Activated CD8-positive, alpha-beta T cell treated with anti-CD3 and anti-CD28 coated beads for 36 hours (primary cell): ENCODE measurements around the gene GNAO1. TPM values are rescaled to one million over a fixed set of nuclear protein-coding genes. Genes with fewer than 3 reads are reported as not detected.
A peak's percentile ranks its signal among the peaks of the same experiment; 100 is the strongest.

ENCODE experiments used
- ATAC-seq: fragments of 200-7000 bp; cut with Tn5 transposase; one replicate; pipeline ENCODE4 v1.10.0; 2021; ENCODE audit warnings: mild to moderate bottlenecking, moderate library complexity
- CTCF ChIA-PET: fragments of 350-600 bp; sonication (Branson Sonifier 250); formaldehyde crosslinking; loops from one replicate; lab custom pipeline; 2021; ENCODE audit warnings: antibody characterized with exemption; lab: Charles Lee
- POLR2A ChIA-PET: fragments of 350-600 bp; sonication (Branson Sonifier 250); formaldehyde crosslinking; loops from one replicate; lab custom pipeline; 2021; ENCODE audit warnings: antibody characterized with exemption; lab: Charles Lee
- DNase-seq: peaks from one replicate; pipeline ENCODE4 v3.0.0-alpha.2; 2020
- H3K27ac Mint-ChIP-seq: one replicate; pipeline ENCODE4 v1.8.0; 2021; ENCODE audit warnings: mild to moderate bottlenecking, mixed read lengths
- H3K27me3 Mint-ChIP-seq: one replicate; pipeline ENCODE4 v1.8.0; 2021; ENCODE audit warnings: mixed read lengths
- H3K36me3 Mint-ChIP-seq: one replicate; pipeline ENCODE4 v1.8.0; 2021; ENCODE audit warnings: low read depth, mixed read lengths
- H3K4me1 Mint-ChIP-seq: one replicate; pipeline ENCODE4 v1.8.0; 2021; ENCODE audit warnings: low read depth, mixed read lengths
- H3K4me3 Mint-ChIP-seq: one replicate; pipeline ENCODE4 v1.8.0; 2021; ENCODE audit warnings: mild to moderate bottlenecking, moderate library complexity, mixed read lengths
- H3K9me3 Mint-ChIP-seq: one replicate; pipeline ENCODE4 v1.8.0; 2021; ENCODE audit warnings: mixed read lengths
- intact Hi-C: fragments of 100-400 bp; cut with micrococcal nuclease; formaldehyde crosslinking; loops from one replicate; pipeline ENCODE4 v1.10.0; 2022
- total RNA-seq, 2 experiments: library from RNA; stranded (reverse); gene quantifications; one replicate each; pipeline ENCODE4 v1.2.3, GENCODE V29; 2021
- TF ChIP-seq, protein P1 (sequence below): fragments of 200-600 bp; IDR thresholded peaks from one replicate; pipeline ENCODE4 v1.8.0; 2022; ENCODE audit warnings: antibody characterized with exemption, mild to moderate bottlenecking

Gene GNAO1
- total RNA-seq, 2 experiments from 2014 or later: 2.3 to 2.4 TPM

DNA sequence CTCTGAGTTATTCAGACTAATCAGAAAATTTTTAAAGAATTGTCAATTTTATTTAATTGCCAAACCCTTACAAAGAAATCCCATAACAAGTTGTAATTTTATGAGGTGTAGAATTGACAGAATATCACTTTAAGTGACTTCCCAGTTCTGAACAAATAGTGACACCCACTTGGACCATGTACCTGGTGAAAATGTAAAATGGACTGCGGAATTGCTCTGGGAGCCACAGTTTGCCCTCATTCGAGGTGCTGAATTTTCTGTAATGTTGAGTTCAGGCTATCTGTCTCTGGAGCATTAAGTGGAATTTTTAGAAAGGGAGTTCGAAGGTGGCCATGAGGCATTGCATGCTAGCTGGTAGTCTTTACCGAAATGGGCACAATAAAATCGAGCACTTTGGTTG, 5.1 kb downstream of the GNAO1 start:
- ATAC-seq (no peak), DNase-seq (no peak)
- Mint-ChIP-seq H3K27me3 (peaks cover 49% of the 10 kb centered on the region), H3K4me1 (peaks cover 29% of the 10 kb centered on the region), H3K4me3 (no peak overlapping the region), H3K9me3 (peaks cover 2% of the 10 kb centered on the region), H3K36me3 (no peaks in the 10 kb centered on the region), H3K27ac (no peak overlapping the region)
- intact Hi-C loops: loop anchor here (10.0 kb wide), 2 partner anchors 152 to 442 kb away; no protein-coding TSS in a partner anchor
- ChIA-PET CTCF (no interaction called here), POLR2A (no interaction called here)
- TF ChIP-seq, protein P1, sequence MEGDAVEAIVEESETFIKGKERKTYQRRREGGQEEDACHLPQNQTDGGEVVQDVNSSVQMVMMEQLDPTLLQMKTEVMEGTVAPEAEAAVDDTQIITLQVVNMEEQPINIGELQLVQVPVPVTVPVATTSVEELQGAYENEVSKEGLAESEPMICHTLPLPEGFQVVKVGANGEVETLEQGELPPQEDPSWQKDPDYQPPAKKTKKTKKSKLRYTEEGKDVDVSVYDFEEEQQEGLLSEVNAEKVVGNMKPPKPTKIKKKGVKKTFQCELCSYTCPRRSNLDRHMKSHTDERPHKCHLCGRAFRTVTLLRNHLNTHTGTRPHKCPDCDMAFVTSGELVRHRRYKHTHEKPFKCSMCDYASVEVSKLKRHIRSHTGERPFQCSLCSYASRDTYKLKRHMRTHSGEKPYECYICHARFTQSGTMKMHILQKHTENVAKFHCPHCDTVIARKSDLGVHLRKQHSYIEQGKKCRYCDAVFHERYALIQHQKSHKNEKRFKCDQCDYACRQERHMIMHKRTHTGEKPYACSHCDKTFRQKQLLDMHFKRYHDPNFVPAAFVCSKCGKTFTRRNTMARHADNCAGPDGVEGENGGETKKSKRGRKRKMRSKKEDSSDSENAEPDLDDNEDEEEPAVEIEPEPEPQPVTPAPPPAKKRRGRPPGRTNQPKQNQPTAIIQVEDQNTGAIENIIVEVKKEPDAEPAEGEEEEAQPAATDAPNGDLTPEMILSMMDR: no peak

- intact Hi-C loops: loop anchor here (10.0 kb wide), 2 partner anchors 153 to 443 kb away; no protein-coding TSS in a partner anchor
Observed at GRCh38 chr16:56197192-56197992, 6.1 kb downstream of the GNAO1 start.

DNA sequence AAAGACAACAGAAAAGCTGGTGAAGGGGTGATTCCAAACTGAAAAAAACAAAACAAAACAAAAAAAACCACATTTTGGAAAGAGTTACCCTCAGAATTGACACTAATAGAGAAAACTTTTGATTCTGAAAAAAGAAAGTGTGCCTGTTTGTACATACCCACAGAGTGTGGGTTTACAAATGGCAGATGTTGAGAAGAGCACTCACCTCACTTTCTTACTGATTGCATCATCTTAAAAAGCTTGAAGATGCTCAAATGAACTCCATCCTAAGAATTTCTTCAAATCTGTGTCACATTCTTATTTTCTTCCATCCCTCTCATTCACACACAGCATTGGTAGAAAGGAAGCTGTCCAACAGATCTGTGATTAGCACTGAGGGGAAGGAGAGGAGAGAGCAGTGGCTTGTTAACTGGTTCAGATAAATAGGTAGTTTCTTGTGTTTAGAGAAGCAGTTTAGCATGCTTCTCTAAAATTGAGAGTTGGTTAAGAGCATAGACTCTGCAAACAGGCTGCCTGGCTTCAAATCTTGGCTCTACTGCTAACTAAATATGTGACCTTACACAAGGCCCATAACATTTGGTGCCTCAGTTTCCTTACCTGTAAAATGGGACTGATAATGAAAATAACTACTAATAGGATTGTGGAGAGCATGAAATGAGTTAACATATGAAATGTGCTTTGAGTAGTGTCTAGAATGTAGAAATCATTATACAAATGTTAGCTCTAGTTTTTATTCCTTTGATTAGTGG, 6.9 kb downstream of the GNAO1 start:
- Mint-ChIP-seq H3K9me3 (peaks cover 2% of the 10 kb centered on the region), H3K4me1 (peaks cover 23% of the 10 kb centered on the region), H3K4me3 (no peak overlapping the region), H3K36me3 (no peaks in the 10 kb centered on the region), H3K27ac (peak overlapping the region; percentile 90), H3K27me3 (peaks cover 33% of the 10 kb centered on the region)
- TF ChIP-seq, protein P1: no peak
- POLR2A ChIA-PET: interaction anchor here (1.2 kb wide), 2 partner anchors 8 to 10 kb away, joined by 3 to 5 read pairs; no protein-coding TSS in a partner anchor
- CTCF ChIA-PET: interaction anchor here (1.1 to 2.2 kb wide), 5 partner anchors 10 to 120 kb away, joined by 3 to 6 read pairs (median 4); no protein-coding TSS in a partner anchor
- no peak for DNase-seq
- intact Hi-C loops: loop anchor here (10.0 kb wide), 2 partner anchors 153 to 443 kb away; no protein-coding TSS in a partner anchor
- peak; percentile 20 for ATAC-seq

More at GRCh38 chr16:56197192-56197992, 6.1 kb downstream of the GNAO1 start:
- ChIA-PET POLR2A (interaction anchor here (0.7 kb wide), 1 partner anchor 1932 kb away, joined by 3 read pairs; the partner anchor contains the start of gene CFAP20), CTCF (interaction anchor here (1.1 to 2.2 kb wide), 3 partner anchors 14 to 96 kb away, joined by 3 to 4 read pairs (median 3); no protein-coding TSS in a partner anchor)
- ATAC-seq (no peak), DNase-seq (no peak)
- H3K27ac Mint-ChIP-seq: peak overlapping the region; percentile 12
- H3K27me3 Mint-ChIP-seq: peaks cover 41% of the 10 kb centered on the region
- peaks cover 29% of the 10 kb centered on the region for H3K4me1 Mint-ChIP-seq
- H3K9me3 Mint-ChIP-seq: peaks cover 2% of the 10 kb centered on the region
- no peaks in the 10 kb centered on the region for H3K36me3 Mint-ChIP-seq
- H3K4me3 Mint-ChIP-seq: no peak overlapping the region
- TF ChIP-seq, protein P1: no peak

DNA sequence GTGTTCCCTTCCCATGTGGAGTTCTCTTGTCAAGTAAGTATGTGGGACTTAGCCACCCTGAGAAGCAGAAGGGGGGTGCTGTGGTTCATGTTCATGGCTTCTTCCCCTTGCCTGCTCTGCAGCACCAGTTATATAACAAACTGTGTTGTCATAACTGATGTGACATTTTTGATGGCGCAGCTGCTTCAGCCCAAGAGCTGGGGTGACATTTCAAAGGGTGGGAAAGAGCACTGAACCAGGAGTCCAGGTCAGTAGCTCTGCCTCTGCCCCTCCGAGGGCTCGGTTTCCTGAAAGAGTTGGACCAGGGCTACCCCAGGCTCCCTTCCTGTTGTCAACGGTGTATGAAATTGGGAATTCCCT, 7.4 kb downstream of the GNAO1 start:
- DNase-seq (no peak), ATAC-seq (no peak)
- TF ChIP-seq, protein P1: no peak
- Mint-ChIP-seq H3K27ac (peak overlapping the region; percentile 90), H3K27me3 (peaks cover 28% of the 10 kb centered on the region), H3K4me1 (peaks cover 19% of the 10 kb centered on the region), H3K36me3 (no peaks in the 10 kb centered on the region), H3K9me3 (peaks cover 2% of the 10 kb centered on the region), H3K4me3 (no peak overlapping the region)
- ChIA-PET CTCF (interaction anchor here (1.0 to 2.2 kb wide), 6 partner anchors 10 to 119 kb away, joined by 3 to 6 read pairs (median 4); no protein-coding TSS in a partner anchor), POLR2A (interaction anchor here (1.2 kb wide), 2 partner anchors 9 to 11 kb away, joined by 3 to 5 read pairs; no protein-coding TSS in a partner anchor)
- intact Hi-C loops: loop anchor here (10.0 kb wide), 2 partner anchors 154 to 444 kb away; no protein-coding TSS in a partner anchor
